ENCODE data around the gene TBC1D22A. TPM values are rescaled to one million over a fixed set of nuclear protein-coding genes. Genes with fewer than 3 reads are reported as not detected.
A peak's percentile ranks its signal among the peaks of the same experiment; 100 is the strongest.

TBC1D22A gene
- total RNA-seq, 2 experiments from 2014 or later = 36.0 to 38.0 TPM

DNA sequence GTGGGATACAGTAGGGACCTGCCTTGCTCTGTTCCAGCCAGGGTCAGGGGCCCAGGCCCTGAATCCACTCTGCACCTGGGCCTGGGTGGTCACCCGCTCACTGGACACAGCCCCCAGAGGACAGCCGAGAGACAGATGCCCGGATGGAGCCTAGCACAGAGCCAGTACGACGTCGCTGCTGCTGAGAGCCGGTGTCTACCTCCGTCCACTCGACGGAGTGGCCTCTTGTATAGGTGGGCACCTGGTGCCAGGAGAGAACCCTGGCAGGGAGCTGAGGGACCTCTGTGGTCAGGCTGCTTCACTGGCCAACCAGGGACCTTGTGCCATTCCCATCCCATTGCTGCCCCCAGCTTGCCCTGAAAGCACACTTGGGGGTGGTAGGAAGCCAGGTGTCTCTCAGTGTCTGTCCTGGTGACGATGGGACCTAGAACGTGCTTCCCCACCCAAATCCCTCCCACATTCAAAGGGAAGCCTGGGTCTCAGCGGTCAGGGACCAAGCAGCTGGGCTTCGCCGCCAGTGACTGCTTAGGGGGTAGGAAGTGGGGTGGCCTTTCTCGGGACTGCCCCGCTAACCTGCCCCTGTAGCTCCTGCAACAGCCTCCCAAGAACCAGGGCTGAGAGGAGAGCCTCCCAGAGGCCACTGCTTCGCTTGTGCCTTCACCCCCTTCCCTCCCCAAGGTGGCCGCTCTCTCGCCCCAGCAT, 14.1 kb upstream of the TBC1D22A start:
- Mint-ChIP-seq H3K4me3 (no peak overlapping the region), H3K9me3 (ENCODE audit: low read depth) (no peaks in the 10 kb centered on the region), H3K27me3 (no peaks in the 10 kb centered on the region), H3K36me3 (ENCODE audit: low read depth) (no peaks in the 10 kb centered on the region), H3K27ac (no peak overlapping the region), H3K4me1 (peaks cover 23% of the 10 kb centered on the region)
- ChIA-PET POLR2A (interaction anchor here (0.8 to 1.2 kb wide), 3 partner anchors 9 to 14 kb away, joined by 3 to 4 read pairs (median 4); partner anchors contain the start of gene TBC1D22A), CTCF (interaction anchor here (0.7 to 5.0 kb wide), 6 partner anchors 9 to 316 kb away, joined by 3 to 37 read pairs (median 6); no protein-coding TSS in a partner anchor)
- DNase-seq (no peak), ATAC-seq (no peak)
- intact Hi-C loops (cut with DNase I, micrococcal nuclease) = no loop called here

GRCh38 chr22:46748908-46749675, 13.4 kb upstream of the TBC1D22A start:
- H3K36me3 Mint-ChIP-seq (ENCODE audit: low read depth) = no peaks in the 10 kb centered on the region
- no peaks in the 10 kb centered on the region for H3K27me3 Mint-ChIP-seq
- peak overlapping the region; percentile 62 for H3K4me3 Mint-ChIP-seq
- ChIA-PET POLR2A (interaction anchor here (0.8 to 1.2 kb wide), 3 partner anchors 9 to 13 kb away, joined by 3 to 4 read pairs (median 4); partner anchors contain the start of gene TBC1D22A), CTCF (interaction anchor here (0.6 to 5.0 kb wide), 9 partner anchors 10 to 317 kb away, joined by 3 to 37 read pairs (median 4); partner anchors contain the start of gene TBC1D22A)
- intact Hi-C loops (cut with DNase I, micrococcal nuclease) = no loop called here
- no peaks in the 10 kb centered on the region for H3K9me3 Mint-ChIP-seq (ENCODE audit: low read depth)
- peak overlapping the region; percentile 91 for H3K27ac Mint-ChIP-seq
- H3K4me1 Mint-ChIP-seq = peaks cover 25% of the 10 kb centered on the region
- DNase-seq = peak; percentile 65
- ATAC-seq = peak; percentile 68

DNA sequence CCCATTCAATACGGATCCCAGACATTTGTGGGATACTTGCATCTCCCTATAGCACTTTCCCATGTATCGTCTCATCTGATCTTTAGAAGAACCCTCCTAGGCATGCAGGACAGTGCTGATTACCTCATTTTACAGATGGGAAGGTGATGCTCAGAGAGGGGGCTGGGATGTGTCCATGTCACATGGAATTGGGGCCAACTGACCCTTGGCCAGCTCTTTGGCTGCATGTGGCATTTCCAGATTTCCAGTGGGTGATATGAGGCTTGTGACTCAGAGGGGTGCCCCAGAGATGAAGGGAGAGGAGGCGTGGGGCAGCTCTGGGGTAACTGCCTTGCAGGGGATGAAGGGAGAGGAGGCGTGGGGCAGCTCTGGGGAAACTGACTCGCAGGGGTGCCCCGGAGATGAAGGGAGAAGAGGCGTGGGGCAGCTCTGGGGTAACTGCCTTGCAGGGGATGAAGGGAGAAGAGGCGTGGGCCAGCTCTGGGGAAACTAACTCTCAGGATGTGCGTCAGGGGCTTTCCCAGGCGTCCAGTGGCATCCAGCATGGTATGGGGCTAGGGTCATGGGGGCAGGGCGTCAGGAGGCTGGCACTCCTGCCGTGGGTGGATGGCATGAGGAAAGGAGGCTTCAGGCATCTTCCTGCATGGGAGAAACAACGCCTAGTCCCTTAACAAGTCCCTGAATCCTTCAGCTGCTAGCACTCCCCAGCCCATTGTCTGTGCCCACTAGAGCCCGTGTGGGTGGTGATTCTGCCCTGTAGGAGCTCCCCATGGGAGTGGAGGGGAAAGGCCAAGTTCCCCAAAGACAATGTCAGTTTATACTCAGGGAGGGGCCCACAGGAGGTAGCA, 12.5 kb upstream of the TBC1D22A start:
- H3K27me3 Mint-ChIP-seq = no peaks in the 10 kb centered on the region
- H3K9me3 Mint-ChIP-seq (ENCODE audit: low read depth) = no peaks in the 10 kb centered on the region
- intact Hi-C loops (cut with DNase I, micrococcal nuclease) = no loop called here
- H3K4me3 Mint-ChIP-seq = peak overlapping the region; percentile 62
- CTCF ChIA-PET = interaction anchor here (0.6 to 5.0 kb wide), 7 partner anchors 10 to 186 kb away, joined by 3 to 37 read pairs (median 4); partner anchors contain the start of gene TBC1D22A
- no peaks in the 10 kb centered on the region for H3K36me3 Mint-ChIP-seq (ENCODE audit: low read depth)
- peak; percentile 45 for ATAC-seq
- POLR2A ChIA-PET = interaction anchor here (1.2 kb wide), 2 partner anchors 11 to 13 kb away, joined by 3 to 4 read pairs; partner anchors contain the start of gene TBC1D22A
- peaks cover 29% of the 10 kb centered on the region for H3K4me1 Mint-ChIP-seq
- peak overlapping the region; percentile 91 for H3K27ac Mint-ChIP-seq
- peak; percentile 38 for DNase-seq

DNA sequence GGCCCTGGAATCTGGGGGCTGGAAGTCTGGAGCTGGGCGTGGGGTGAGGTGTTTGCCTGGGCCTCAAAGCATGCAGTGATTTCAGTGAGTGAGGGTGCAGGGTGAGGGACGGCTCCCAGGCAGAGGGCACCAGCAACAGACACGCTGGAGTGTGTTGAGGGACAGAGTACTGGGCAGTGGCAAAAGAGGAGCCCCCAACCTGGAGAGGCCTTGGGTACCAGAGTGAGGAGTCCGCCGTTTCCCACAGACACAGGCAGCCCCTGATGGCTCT, 12.0 kb upstream of the TBC1D22A start:
- intact Hi-C loops (cut with DNase I, micrococcal nuclease) = no loop called here
- ATAC-seq (no peak), DNase-seq (no peak)
- peak overlapping the region; percentile 91 for H3K27ac Mint-ChIP-seq
- no peak overlapping the region for H3K4me3 Mint-ChIP-seq
- ChIA-PET CTCF (interaction anchor here (3.8 to 5.0 kb wide), 2 partner anchors 9 to 11 kb away, joined by 13 to 37 read pairs; no protein-coding TSS in a partner anchor), POLR2A (no interaction called here)
- peaks cover 29% of the 10 kb centered on the region for H3K4me1 Mint-ChIP-seq
- no peaks in the 10 kb centered on the region for H3K27me3 Mint-ChIP-seq
- no peaks in the 10 kb centered on the region for H3K9me3 Mint-ChIP-seq (ENCODE audit: low read depth)
- H3K36me3 Mint-ChIP-seq (ENCODE audit: low read depth) = no peaks in the 10 kb centered on the region

- CTCF ChIA-PET = interaction anchor here (3.8 to 5.0 kb wide), 2 partner anchors 9 to 12 kb away, joined by 13 to 37 read pairs; no protein-coding TSS in a partner anchor
- no peaks in the 10 kb centered on the region for H3K27me3 Mint-ChIP-seq
- no peak for ATAC-seq
- intact Hi-C loops (cut with DNase I, micrococcal nuclease) = no loop called here
- no peak overlapping the region for H3K4me3 Mint-ChIP-seq
- H3K4me1 Mint-ChIP-seq = peaks cover 29% of the 10 kb centered on the region
- no peaks in the 10 kb centered on the region for H3K36me3 Mint-ChIP-seq (ENCODE audit: low read depth)
- POLR2A ChIA-PET = no interaction called here
- no peak for DNase-seq
- H3K9me3 Mint-ChIP-seq (ENCODE audit: low read depth) = no peaks in the 10 kb centered on the region
- no peak overlapping the region for H3K27ac Mint-ChIP-seq
These were observed 11.5 kb upstream of the TBC1D22A start for GRCh38 chr22:46750863-46751443.

GRCh38 chr22:46752286-46752987, 10.0 kb upstream of the TBC1D22A start:
- DNase-seq = no peak
- POLR2A ChIA-PET = no interaction called here
- no peak overlapping the region for H3K4me3 Mint-ChIP-seq
- intact Hi-C loops (cut with DNase I, micrococcal nuclease) = no loop called here
- peaks cover 33% of the 10 kb centered on the region for H3K4me1 Mint-ChIP-seq
- no peaks in the 10 kb centered on the region for H3K27me3 Mint-ChIP-seq
- CTCF ChIA-PET = no interaction called here
- ATAC-seq = no peak
- H3K27ac Mint-ChIP-seq = no peak overlapping the region
- peaks cover 6% of the 10 kb centered on the region for H3K9me3 Mint-ChIP-seq (ENCODE audit: low read depth)
- peaks cover 9% of the 10 kb centered on the region for H3K36me3 Mint-ChIP-seq (ENCODE audit: low read depth)

DNA sequence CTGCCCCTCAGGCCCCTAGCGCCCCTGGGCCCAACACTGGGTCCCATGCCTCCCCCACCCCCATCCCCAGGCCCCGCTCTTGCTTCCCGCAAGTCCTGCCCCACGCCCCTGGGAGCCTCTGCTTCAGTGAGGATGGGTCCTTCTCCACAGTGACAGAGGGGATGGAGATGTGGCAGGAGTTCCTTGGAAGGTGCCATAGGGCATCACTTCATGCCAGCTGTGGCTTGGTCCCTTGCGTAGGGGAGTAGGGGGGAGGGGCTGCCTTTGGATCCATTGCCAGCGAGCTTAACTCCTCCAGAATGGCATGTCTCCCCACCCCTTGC, 9.5 kb upstream of the TBC1D22A start:
- CTCF ChIA-PET = no interaction called here
- no peaks in the 10 kb centered on the region for H3K27me3 Mint-ChIP-seq
- H3K9me3 Mint-ChIP-seq (ENCODE audit: low read depth) = peaks cover 6% of the 10 kb centered on the region
- H3K4me1 Mint-ChIP-seq = peaks cover 33% of the 10 kb centered on the region
- H3K4me3 Mint-ChIP-seq = no peak overlapping the region
- ATAC-seq (no peak), DNase-seq (no peak)
- POLR2A ChIA-PET = no interaction called here
- intact Hi-C loops (cut with DNase I, micrococcal nuclease) = no loop called here
- H3K27ac Mint-ChIP-seq = no peak overlapping the region
- H3K36me3 Mint-ChIP-seq (ENCODE audit: low read depth) = peaks cover 10% of the 10 kb centered on the region

- DNase-seq (no peak), ATAC-seq (no peak)
- CTCF ChIA-PET = no interaction called here
- peaks cover 6% of the 10 kb centered on the region for H3K9me3 Mint-ChIP-seq (ENCODE audit: low read depth)
- H3K4me1 Mint-ChIP-seq = peaks cover 33% of the 10 kb centered on the region
- intact Hi-C loops (cut with DNase I, micrococcal nuclease) = no loop called here
- POLR2A ChIA-PET = no interaction called here
- peaks cover 10% of the 10 kb centered on the region for H3K36me3 Mint-ChIP-seq (ENCODE audit: low read depth)
- no peak overlapping the region for H3K4me3 Mint-ChIP-seq
- H3K27me3 Mint-ChIP-seq = no peaks in the 10 kb centered on the region
- peak overlapping the region; percentile 37 for H3K27ac Mint-ChIP-seq
These were observed 9.1 kb upstream of the TBC1D22A start for GRCh38 chr22:46753360-46753759.

DNA sequence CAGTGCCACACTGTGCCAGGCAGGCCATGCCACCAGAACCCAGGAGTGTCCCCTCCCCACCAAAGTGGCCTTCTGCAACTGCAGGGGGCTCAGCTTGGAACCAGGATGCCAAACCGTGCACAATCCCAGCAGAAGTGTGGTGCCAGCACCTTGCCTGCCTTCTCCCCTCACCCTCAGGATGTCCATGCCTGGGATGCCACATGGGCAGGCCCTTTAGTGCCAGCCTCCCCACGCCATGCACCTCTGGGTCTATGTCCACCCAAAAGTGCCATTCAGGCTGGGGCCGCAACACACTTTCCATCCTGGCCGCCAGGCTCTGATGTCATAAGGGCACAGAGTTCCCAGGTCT, 8.7 kb upstream of the TBC1D22A start:
- CTCF ChIA-PET = no interaction called here
- DNase-seq (no peak), ATAC-seq (no peak)
- Mint-ChIP-seq H3K27me3 (no peaks in the 10 kb centered on the region), H3K4me3 (no peak overlapping the region), H3K9me3 (ENCODE audit: low read depth) (peaks cover 6% of the 10 kb centered on the region), H3K27ac (no peak overlapping the region), H3K36me3 (ENCODE audit: low read depth) (peaks cover 12% of the 10 kb centered on the region), H3K4me1 (peaks cover 36% of the 10 kb centered on the region)
- intact Hi-C loops (cut with DNase I, micrococcal nuclease) = no loop called here
- POLR2A ChIA-PET = no interaction called here

- H3K27me3 Mint-ChIP-seq = no peaks in the 10 kb centered on the region
- ATAC-seq = peak; percentile 69
- peaks cover 6% of the 10 kb centered on the region for H3K9me3 Mint-ChIP-seq (ENCODE audit: low read depth)
- peak; percentile 64 for DNase-seq
- no peak overlapping the region for H3K4me3 Mint-ChIP-seq
- ChIA-PET CTCF (no interaction called here), POLR2A (no interaction called here)
- peaks cover 33% of the 10 kb centered on the region for H3K4me1 Mint-ChIP-seq
- H3K27ac Mint-ChIP-seq = peak overlapping the region; percentile 3
- peaks cover 15% of the 10 kb centered on the region for H3K36me3 Mint-ChIP-seq (ENCODE audit: low read depth)
- intact Hi-C loops (cut with DNase I, micrococcal nuclease) = no loop called here
These were observed 8.2 kb upstream of the TBC1D22A start for GRCh38 chr22:46754110-46754799.

Measured in activated CD4-positive, alpha-beta T cell treated with anti-CD3 and anti-CD28 coated beads for 36 hours (primary cell).